Upper lobe of left lung (tissue), 4 donors: ENCODE data around the gene RASGEF1C.

Experiments used
- POLR2A ChIP-seq, 4 donors: fragments of 450-650 bp; IDR thresholded peaks; one replicate each; pipeline ENCODE4 v1.5.1; 2016 to 2017; ENCODE audit warnings: antibody characterized with exemption in 4 of 4, mild to moderate bottlenecking in 2 of 4
- TF ChIP-seq, protein P1 (sequence below), 6 experiments: fragments of 450-650 bp in 4 of 6; fragments of 200-600 bp in 2 of 6; sonication (generic) in 2 of 6; IDR thresholded peaks; one replicate each; pipeline ENCODE4 v1.5.1; 2016 to 2019; ENCODE audit warnings: antibody characterized with exemption in 6 of 6

DNA sequence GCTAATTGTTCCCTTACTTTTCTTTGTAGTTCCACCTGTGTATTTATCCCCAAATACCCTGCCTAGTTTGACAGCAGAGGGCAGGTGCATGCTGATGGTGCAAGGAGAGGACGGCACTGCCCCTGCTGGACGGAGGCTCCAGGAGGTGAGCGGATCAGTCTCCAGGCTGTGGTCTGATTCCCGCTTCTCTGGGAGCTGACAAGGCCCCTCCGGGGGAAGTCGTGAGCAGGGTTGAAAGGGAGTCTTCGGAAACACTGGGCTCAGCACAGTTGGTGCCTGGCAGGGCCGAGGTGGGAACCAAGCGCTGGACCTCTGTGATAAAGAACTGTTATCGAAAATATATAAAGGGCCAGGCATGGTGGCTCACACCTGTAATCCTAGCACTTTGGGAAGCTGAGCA is 52.9 kb downstream of the RASGEF1C start:
- TF ChIP-seq, protein P1, sequence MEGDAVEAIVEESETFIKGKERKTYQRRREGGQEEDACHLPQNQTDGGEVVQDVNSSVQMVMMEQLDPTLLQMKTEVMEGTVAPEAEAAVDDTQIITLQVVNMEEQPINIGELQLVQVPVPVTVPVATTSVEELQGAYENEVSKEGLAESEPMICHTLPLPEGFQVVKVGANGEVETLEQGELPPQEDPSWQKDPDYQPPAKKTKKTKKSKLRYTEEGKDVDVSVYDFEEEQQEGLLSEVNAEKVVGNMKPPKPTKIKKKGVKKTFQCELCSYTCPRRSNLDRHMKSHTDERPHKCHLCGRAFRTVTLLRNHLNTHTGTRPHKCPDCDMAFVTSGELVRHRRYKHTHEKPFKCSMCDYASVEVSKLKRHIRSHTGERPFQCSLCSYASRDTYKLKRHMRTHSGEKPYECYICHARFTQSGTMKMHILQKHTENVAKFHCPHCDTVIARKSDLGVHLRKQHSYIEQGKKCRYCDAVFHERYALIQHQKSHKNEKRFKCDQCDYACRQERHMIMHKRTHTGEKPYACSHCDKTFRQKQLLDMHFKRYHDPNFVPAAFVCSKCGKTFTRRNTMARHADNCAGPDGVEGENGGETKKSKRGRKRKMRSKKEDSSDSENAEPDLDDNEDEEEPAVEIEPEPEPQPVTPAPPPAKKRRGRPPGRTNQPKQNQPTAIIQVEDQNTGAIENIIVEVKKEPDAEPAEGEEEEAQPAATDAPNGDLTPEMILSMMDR (IDR thresholded peaks at IDR 0.05) = no peak
- TF ChIP-seq POLR2A (IDR thresholded peaks at IDR 0.05) = no peak
